Fibroblast of skin of back (primary cell): Measurements from ENCODE around the gene PLB1. TPM values are rescaled to one million over a fixed set of nuclear protein-coding genes. Genes with fewer than 3 reads are reported as not detected.

Experiments used
- DNase-seq: peaks from one replicate; pipeline ENCODE4 v3.0.0-alpha.2; 2013
- polyA plus RNA-seq, 2 experiments: library from polyadenylated mRNA; unstranded; fragments of 120-200 nt; gene quantifications; one replicate each; pipeline ENCODE4 v1.2.1, GENCODE V29; 2013; ENCODE audit not compliant: insufficient read length in 2 of 2

PLB1 gene
- polyA plus RNA-seq (2013, experiment 1 of 2; ENCODE audit: insufficient read length), result 0.25 TPM
- polyA plus RNA-seq (2013, experiment 2 of 2; ENCODE audit: insufficient read length), result 1.0 TPM

- DNase-seq, result no peak
These were observed at the start of gene PLB1 for GRCh38 chr2:28495551-28496250. Gene PLB1, plus strand, starts transcription at chr2:28496060. Its CDS starts 55 bp downstream, at chr2:28496115.

GRCh38 chr2:28446531-28446930 lies 49.3 kb upstream of the PLB1 start:
- no peak for DNase-seq

GRCh38 chr2:28447086-28447485 lies 48.8 kb upstream of the PLB1 start:
- no peak for DNase-seq

- DNase-seq, result peak; percentile 82
These were observed 47.7 kb upstream of the PLB1 start for GRCh38 chr2:28447943-28448792.

- DNase-seq, result no peak
These were observed 47.1 kb upstream of the PLB1 start for GRCh38 chr2:28448793-28449100.

- DNase-seq, result no peak
These were observed 46.8 kb upstream of the PLB1 start for GRCh38 chr2:28449126-28449487.

- DNase-seq, result peak; percentile 62
These were observed 46.1 kb upstream of the PLB1 start for GRCh38 chr2:28449488-28450395.

- DNase-seq, result no peak
These were observed 44.8 kb upstream of the PLB1 start for GRCh38 chr2:28450901-28451565.

- no peak for DNase-seq
These were observed 43.9 kb upstream of the PLB1 start for GRCh38 chr2:28451793-28452533.

GRCh38 chr2:28452534-28453081 lies 43.3 kb upstream of the PLB1 start:
- peak; percentile 46 for DNase-seq

- DNase-seq, result no peak
These were observed 42.5 kb upstream of the PLB1 start for GRCh38 chr2:28453396-28453795.

- peak; percentile 31 for DNase-seq
These were observed 41.6 kb upstream of the PLB1 start for GRCh38 chr2:28454016-28454930.

GRCh38 chr2:28457237-28457636 lies 38.6 kb upstream of the PLB1 start:
- no peak for DNase-seq

GRCh38 chr2:28461056-28461455 lies 34.8 kb upstream of the PLB1 start:
- no peak for DNase-seq

GRCh38 chr2:28462122-28462521 lies 33.7 kb upstream of the PLB1 start:
- no peak for DNase-seq

GRCh38 chr2:28463211-28463816 lies 32.5 kb upstream of the PLB1 start:
- DNase-seq, result no peak

- no peak for DNase-seq
These were observed 32.0 kb upstream of the PLB1 start for GRCh38 chr2:28463893-28464292.

- DNase-seq, result no peak
These were observed 30.5 kb upstream of the PLB1 start for GRCh38 chr2:28465148-28465885.

GRCh38 chr2:28469304-28469703 lies 26.6 kb upstream of the PLB1 start:
- peak; percentile 82 for DNase-seq
